HG03045 (cell line): Measurements from ENCODE around the gene RSRC1.
"Not testable (repeated sequence)": the region's sequence is repeated elsewhere in the genome, so short reads cannot be mapped to it uniquely, and the experiment has no call there.

ENCODE experiments used
- ATAC-seq: cut with Tn5 transposase; IDR thresholded peaks from one replicate; pipeline ENCODE4 v1.9.1; 2021; ENCODE audit warnings: mild to moderate bottlenecking, moderate library complexity; ENCODE audit not compliant: unreplicated experiment

RSRC1 gene

GRCh38 chr3:158109804-158110657 lies at the start of gene RSRC1:
Gene RSRC1 (plus strand): TSS chr3:158110089. CDS start chr3:158122105, 12,016 bp downstream.
- peak; percentile 83 for ATAC-seq

GRCh38 chr3:158065574-158065973 lies 44.3 kb upstream of the RSRC1 start:
- not testable (repeated sequence) for ATAC-seq

GRCh38 chr3:158072790-158073189 lies 37.1 kb upstream of the RSRC1 start:
- no peak for ATAC-seq

- ATAC-seq: no peak
Observed at GRCh38 chr3:158074591-158074990, 35.3 kb upstream of the RSRC1 start.

- no peak for ATAC-seq
Observed at GRCh38 chr3:158079599-158079998, 30.3 kb upstream of the RSRC1 start.

GRCh38 chr3:158084651-158085050 lies 25.2 kb upstream of the RSRC1 start:
- ATAC-seq: no peak

GRCh38 chr3:158085358-158085757 lies 24.5 kb upstream of the RSRC1 start:
- ATAC-seq: no peak

- ATAC-seq: no peak
Observed at GRCh38 chr3:158085931-158086330, 24.0 kb upstream of the RSRC1 start.

GRCh38 chr3:158086361-158086760 lies 23.5 kb upstream of the RSRC1 start:
- no peak for ATAC-seq

GRCh38 chr3:158086776-158087175 lies 23.1 kb upstream of the RSRC1 start:
- ATAC-seq: no peak

- ATAC-seq: no peak
Observed at GRCh38 chr3:158091531-158091930, 18.4 kb upstream of the RSRC1 start.

GRCh38 chr3:158093526-158093925 lies 16.4 kb upstream of the RSRC1 start:
- no peak for ATAC-seq

- peak; percentile 61 for ATAC-seq
Observed at GRCh38 chr3:158094235-158095110, 15.4 kb upstream of the RSRC1 start.

- ATAC-seq: no peak
Observed at GRCh38 chr3:158095111-158095813, 14.6 kb upstream of the RSRC1 start.

GRCh38 chr3:158095814-158096704 lies 13.8 kb upstream of the RSRC1 start:
- no peak for ATAC-seq

- no peak for ATAC-seq
Observed at GRCh38 chr3:158097081-158097592, 12.8 kb upstream of the RSRC1 start.

GRCh38 chr3:158097593-158098308 lies 12.1 kb upstream of the RSRC1 start:
- peak; percentile 89 for ATAC-seq

- ATAC-seq: no peak
Observed at GRCh38 chr3:158098309-158098639, 11.6 kb upstream of the RSRC1 start.

GRCh38 chr3:158098834-158099424 lies 11.0 kb upstream of the RSRC1 start:
- no peak for ATAC-seq
